AG04450 (cell line): ENCODE results near the gene PEX14. TPM values are rescaled to one million over a fixed set of nuclear protein-coding genes. Genes with fewer than 3 reads are reported as not detected.

Source experiments
- CTCF ChIA-PET: fragments of 300-600, 350-600 bp; formaldehyde crosslinking; extraction: SDS; loops from one replicate; lab custom pipeline; 2022; ENCODE audit warnings: antibody characterized with exemption, inconsistent platforms; lab: Charles Lee
- POLR2A ChIA-PET: fragments of 350-600 bp; formaldehyde crosslinking; extraction: SDS; loops from one replicate; lab custom pipeline; 2021; ENCODE audit warnings: antibody characterized with exemption, inconsistent platforms; lab: Yijun Ruan, JAX
- DNase-seq: peaks from one replicate; pipeline ENCODE4 v3.0.0-alpha.2; 2011; ENCODE audit warnings: low read depth, low spot score
- H3K27ac ChIP-seq: one replicate; pipeline ENCODE4 v1.5.1; 2012; ENCODE audit warnings: low read depth, low read length, control low read depth
- H3K27me3 ChIP-seq: one replicate; pipeline ENCODE4 v1.6.0; 2012; ENCODE audit warnings: low read length; ENCODE audit not compliant: control insufficient read depth, insufficient read depth
- H3K4me3 ChIP-seq: 2 replicates; pipeline ENCODE4 v1.5.1; 2011; ENCODE audit warnings: mild to moderate bottlenecking, low read depth, low read length, control low read depth
- H3K9me3 ChIP-seq: 2 replicates; pipeline ENCODE4 v1.5.1; 2012; ENCODE audit warnings: low read length; ENCODE audit not compliant: control insufficient read depth, insufficient read depth
- CTCF ChIP-seq: IDR thresholded peaks from 2 replicates; pipeline ENCODE4 v1.5.1; 2011; ENCODE audit warnings: low read depth, low read length, control low read depth, inconsistent platforms
- polyA plus RNA-seq: library from polyadenylated mRNA; depleted of rRNA; stranded (reverse); fragments of >200 nt; gene quantifications from 2 replicates; pipeline ENCODE4 v1.2.3, GENCODE V29; 2011

Gene PEX14
- polyA plus RNA-seq, 1 experiment = 6.6 TPM

- ChIA-PET CTCF (no interaction called here), POLR2A (interaction anchor here (0.6 to 0.7 kb wide), 2 partner anchors 172 to 176 kb away, joined by 3 read pairs; no protein-coding TSS in a partner anchor)
- no peak overlapping the region for H3K27ac ChIP-seq
- no peak overlapping the region for H3K4me3 ChIP-seq
- H3K9me3 ChIP-seq = no peaks in the 10 kb centered on the region
- no peak for TF ChIP-seq CTCF
- no peaks in the 10 kb centered on the region for H3K27me3 ChIP-seq
- no peak for DNase-seq
Measured at GRCh38 chr1:10617931-10618885, 143.5 kb downstream of the PEX14 start.

- no peaks in the 10 kb centered on the region for H3K27me3 ChIP-seq
- POLR2A ChIA-PET = no interaction called here
- TF ChIP-seq CTCF = no peak
- no peak for DNase-seq
- CTCF ChIA-PET = no interaction called here
- H3K4me3 ChIP-seq = no peak overlapping the region
- H3K27ac ChIP-seq = no peak overlapping the region
- no peaks in the 10 kb centered on the region for H3K9me3 ChIP-seq
Measured at GRCh38 chr1:10620776-10621175, 146.0 kb downstream of the PEX14 start.

GRCh38 chr1:10621906-10622305, 147.2 kb downstream of the PEX14 start:
- POLR2A ChIA-PET = no interaction called here
- H3K27ac ChIP-seq = no peak overlapping the region

GRCh38 chr1:10622910-10623685, 148.3 kb downstream of the PEX14 start:
- Histone ChIP-seq H3K9me3 (no peaks in the 10 kb centered on the region), H3K4me3 (no peak overlapping the region), H3K27ac (no peak overlapping the region), H3K27me3 (no peaks in the 10 kb centered on the region)
- ChIA-PET CTCF (no interaction called here), POLR2A (no interaction called here)
- DNase-seq = no peak
- no peak for TF ChIP-seq CTCF

More at GRCh38 chr1:10621906-10622305, 147.2 kb downstream of the PEX14 start:
- CTCF ChIA-PET = no interaction called here
- DNase-seq = no peak
- Histone ChIP-seq H3K9me3 (no peaks in the 10 kb centered on the region), H3K4me3 (no peak overlapping the region), H3K27me3 (no peaks in the 10 kb centered on the region)
- TF ChIP-seq CTCF = no peak

- CTCF ChIA-PET = no interaction called here
- POLR2A ChIA-PET = no interaction called here
- Histone ChIP-seq H3K9me3 (no peaks in the 10 kb centered on the region), H3K4me3 (no peak overlapping the region), H3K27ac (no peak overlapping the region), H3K27me3 (no peaks in the 10 kb centered on the region)
- no peak for DNase-seq
- no peak for TF ChIP-seq CTCF
Measured at GRCh38 chr1:10623686-10624145, 149.0 kb downstream of the PEX14 start.
